HCT116 (cell line): ENCODE measurements around the gene OR6M1. TPM values are rescaled to one million over a fixed set of nuclear protein-coding genes. Genes with fewer than 3 reads are reported as not detected.

Source experiments
- ATAC-seq: fragments of 200-7000 bp; cut with Tn5 transposase; 2 replicates; pipeline ENCODE4 v1.9.1; 2020; ENCODE audit warnings: mild to moderate bottlenecking, moderate library complexity
- BruUV-seq: library from RNA; stranded (reverse); fragments of 400-500 nt; replicated peaks from 2 replicates; lab custom pipeline; 2021; lab: Mats Ljungman, UMichigan
- CTCF ChIA-PET: fragments of 300-600 bp; sonication (Branson Sonifier 250); formaldehyde crosslinking; loops from one replicate; lab custom pipeline; 2021; ENCODE audit warnings: antibody characterized with exemption; lab: Charles Lee
- POLR2A ChIA-PET: fragments of 300-600, 350-600 bp; sonication (Branson Sonifier 250); formaldehyde crosslinking; loops from one replicate; lab custom pipeline; 2021; ENCODE audit warnings: antibody characterized with exemption; lab: Charles Lee
- RAD21 ChIA-PET, 2 experiments: fragments of 300-600 bp; sonication (Branson Sonifier 250); formaldehyde crosslinking; loops; one replicate each; lab custom pipeline; 2023; ENCODE audit warnings: low total read pairs in 2 of 2; ENCODE audit not compliant: uncharacterized antibody in 2 of 2, unreplicated experiment in 2 of 2, low non-redundant PET in 1 of 2; lab: Charles Lee
- DNase-seq: peaks from one replicate; pipeline ENCODE4 v3.0.0-alpha.2; 2010; ENCODE audit warnings: low read depth, low spot score
- H2AFZ ChIP-seq: fragments of 200-600 bp; shearing (Covaris generic), sonication (generic); 2 replicates; pipeline ENCODE4 v1.6.1; 2017; ENCODE audit warnings: low read depth, mixed run types, mixed read lengths, antibody characterized with exemption, low read length; ENCODE audit not compliant: poor library complexity, severe bottlenecking
- H3K27ac ChIP-seq: 2 replicates; pipeline ENCODE4 v1.5.1; 2012; ENCODE audit warnings: low read depth, low read length
- H3K27me3 ChIP-seq: fragments of 200-600 bp; sonication (generic); 2 replicates; pipeline ENCODE4 v1.6.1; 2016; ENCODE audit warnings: mixed run types, low read length, mixed read lengths; ENCODE audit not compliant: insufficient read depth
- H3K36me3 ChIP-seq, 2 experiments: fragments of 200-500 bp in 1 of 2; fragments of 200-600 bp in 1 of 2; sonication (Bioruptor generic) in 1 of 2; sonication (generic) in 1 of 2; 2 replicates each; pipeline versions ENCODE4 v1.5.1 to v1.6.1; 2014 to 2016; ENCODE audit warnings: low read length in 2 of 2, inconsistent platforms in 1 of 2, mixed read lengths in 1 of 2, mixed run types in 1 of 2; ENCODE audit not compliant: insufficient read depth in 2 of 2, control insufficient read depth in 1 of 2
- H3K4me1 ChIP-seq, 2 experiments: fragments of 200-600 bp in 1 of 2; sonication (generic) in 1 of 2; 2 replicates each; pipeline versions ENCODE4 v1.5.1 to v1.6.1; 2012 to 2017; ENCODE audit warnings: low read length in 2 of 2, inconsistent platforms in 1 of 2, mild to moderate bottlenecking in 1 of 2, mixed read lengths in 1 of 2, mixed run types in 1 of 2, moderate library complexity in 1 of 2; ENCODE audit not compliant: insufficient read depth in 2 of 2, control insufficient read depth in 1 of 2
- H3K4me2 ChIP-seq: fragments of 200-600 bp; sonication (generic); 2 replicates; pipeline ENCODE4 v1.6.1; 2017; ENCODE audit warnings: mixed run types, low read length, mixed read lengths
- H3K4me3 ChIP-seq, 2 experiments: fragments of 200-600 bp in 1 of 2; sonication (generic) in 1 of 2; replicated peaks in 1 of 2; 2 replicates each; pipeline ENCODE4 v1.5.1; 2011 to 2016; ENCODE audit warnings: low read length in 2 of 2, control low read depth in 1 of 2, low read depth in 1 of 2, mild to moderate bottlenecking in 1 of 2, mixed read lengths in 1 of 2, mixed run types in 1 of 2
- H3K79me2 ChIP-seq: fragments of 200-600 bp; sonication (generic); 2 replicates; pipeline ENCODE4 v1.6.1; 2017; ENCODE audit warnings: mild to moderate bottlenecking, mixed run types, low read length, moderate library complexity, mixed read lengths; ENCODE audit not compliant: insufficient read depth
- H3K9ac ChIP-seq: fragments of 200-600 bp; sonication (generic); 2 replicates; pipeline ENCODE4 v1.6.1; 2016; ENCODE audit warnings: low read length, mixed read lengths
- H3K9me2 ChIP-seq: fragments of 200-600 bp; sonication (generic), shearing (Covaris generic); 2 replicates; pipeline ENCODE4 v1.6.1; 2017; ENCODE audit warnings: mixed run types, mild to moderate bottlenecking, moderate library complexity; ENCODE audit not compliant: insufficient read depth
- H3K9me3 ChIP-seq, 2 experiments: fragments of 200-500 bp in 1 of 2; fragments of 200-600 bp in 1 of 2; sonication (Bioruptor generic) in 1 of 2; sonication (generic) in 1 of 2; 2 replicates each; pipeline ENCODE4 v1.6.1; 2014 to 2017; ENCODE audit warnings: low read length in 2 of 2, mixed read lengths in 2 of 2, inconsistent platforms in 1 of 2, low read depth in 1 of 2, mild to moderate bottlenecking in 1 of 2, mixed run types in 1 of 2, moderate library complexity in 1 of 2; ENCODE audit not compliant: control insufficient read depth in 1 of 2, insufficient read depth in 1 of 2
- H4K20me1 ChIP-seq: fragments of 200-600 bp; sonication (generic), shearing (Covaris generic); 2 replicates; pipeline ENCODE4 v1.6.1; 2017; ENCODE audit warnings: mixed run types, mild to moderate bottlenecking, moderate library complexity; ENCODE audit not compliant: insufficient read depth
- ATF3 ChIP-seq: IDR thresholded peaks from 2 replicates; pipeline ENCODE4 v1.6.1; 2012
- CBX3 ChIP-seq: IDR thresholded peaks from 2 replicates; pipeline ENCODE4 v1.6.1; 2012; ENCODE audit warnings: low read depth
- CEBPB ChIP-seq: IDR thresholded peaks from 2 replicates; pipeline ENCODE4 v1.6.1; 2012; ENCODE audit warnings: low read depth
- CTCF ChIP-seq, 3 experiments: fragments of 200-600 bp in 1 of 3; sonication (generic) in 1 of 3; IDR thresholded peaks in 2 of 3; conservative IDR thresholded peaks in 1 of 3; 2 replicates each; pipeline ENCODE4 v1.5.1; 2012 to 2017; ENCODE audit warnings: low read depth in 2 of 3, low read length in 2 of 3, antibody characterized with exemption in 1 of 3, borderline replicate concordance in 1 of 3, control low read depth in 1 of 3, mild to moderate bottlenecking in 1 of 3, mixed read lengths in 1 of 3, mixed run types in 1 of 3, moderate library complexity in 1 of 3; ENCODE audit not compliant: insufficient read depth in 1 of 3
- EGR1 ChIP-seq: IDR thresholded peaks from 2 replicates; pipeline ENCODE4 v1.6.1; 2012; ENCODE audit warnings: low read depth
- ELF1 ChIP-seq: IDR thresholded peaks from 2 replicates; pipeline ENCODE4 v1.6.1; 2012; ENCODE audit warnings: low read depth, borderline replicate concordance
- EZH2phosphoT487 ChIP-seq: fragments of 200-600 bp; IDR thresholded peaks from 2 replicates; pipeline ENCODE4 v1.6.1; 2018; ENCODE audit warnings: antibody characterized with exemption, borderline replicate concordance
- FOSL1 ChIP-seq: IDR thresholded peaks from 2 replicates; pipeline ENCODE4 v1.6.1; 2012; ENCODE audit warnings: low read depth
- JUND ChIP-seq: IDR thresholded peaks from 2 replicates; pipeline ENCODE4 v1.6.1; 2012
- MAX ChIP-seq: IDR thresholded peaks from 2 replicates; pipeline ENCODE4 v1.6.1; 2012
- POLR2A ChIP-seq: IDR thresholded peaks from 2 replicates; pipeline ENCODE4 v1.7.0; 2011; ENCODE audit warnings: borderline replicate concordance; ENCODE audit not compliant: insufficient read depth, insufficient read length; ENCODE audit errors: extremely low read depth
- POLR2AphosphoS5 ChIP-seq: IDR thresholded peaks from 2 replicates; pipeline ENCODE4 v1.6.1; 2011; ENCODE audit warnings: mild to moderate bottlenecking, low read depth, low read length, moderate library complexity
- RAD21 ChIP-seq: IDR thresholded peaks from 2 replicates; pipeline ENCODE4 v1.6.1; 2012; ENCODE audit warnings: low read depth, mild to moderate bottlenecking
- SIN3A ChIP-seq: IDR thresholded peaks from 2 replicates; pipeline ENCODE4 v1.6.1; 2012; ENCODE audit warnings: low read depth
- SP1 ChIP-seq: IDR thresholded peaks from 2 replicates; pipeline ENCODE4 v1.6.1; 2012; ENCODE audit warnings: low read depth
- SRF ChIP-seq: IDR thresholded peaks from 2 replicates; pipeline ENCODE4 v1.6.1; 2012; ENCODE audit warnings: low read depth
- YY1 ChIP-seq: IDR thresholded peaks from 2 replicates; pipeline ENCODE4 v1.6.1; 2011; ENCODE audit warnings: low read length, low read depth, moderate library complexity, mild to moderate bottlenecking; ENCODE audit not compliant: insufficient replicate concordance; ENCODE audit errors: extremely low read depth
- ZBTB33 ChIP-seq: IDR thresholded peaks from 2 replicates; pipeline ENCODE4 v1.6.1; 2011; ENCODE audit warnings: mild to moderate bottlenecking, low read length, moderate library complexity; ENCODE audit not compliant: insufficient replicate concordance; ENCODE audit errors: extremely low read depth
- ZFX ChIP-seq: fragments of 450-650 bp; IDR thresholded peaks from 2 replicates; pipeline ENCODE4 v1.6.1; 2017
- ZNF274 ChIP-seq: fragments of 200-500 bp; sonication (Bioruptor generic); IDR thresholded peaks from 2 replicates; pipeline ENCODE4 v1.6.1; 2014; ENCODE audit warnings: mild to moderate bottlenecking, low read depth, low read length, inconsistent platforms
- intact Hi-C: fragments of 100-400 bp; cut with micrococcal nuclease; formaldehyde crosslinking; loops from 2 replicates; pipeline ENCODE4 v1.10.0; 2022
- total RNA-seq: library from RNA; stranded (reverse); gene quantifications from one replicate; pipeline ENCODE4 v1.2.1, GENCODE V29; 2021; ENCODE audit not compliant: unreplicated experiment

Gene OR6M1
- total RNA-seq, 1 experiment from 2014 or later, result not detected

GRCh38 chr11:123853038-123853437 lies 46.9 kb upstream of the OR6M1 start:
- H3K9me3 ChIP-seq, result no peaks in the 10 kb centered on the region
- POLR2A ChIA-PET, result no interaction called here
- H3K9ac ChIP-seq, result no peak overlapping the region
- no peaks in the 10 kb centered on the region for H3K27me3 ChIP-seq
- H3K9me2 ChIP-seq, result no peaks in the 10 kb centered on the region
- H3K79me2 ChIP-seq, result no peaks in the 10 kb centered on the region
- no peaks in the 10 kb centered on the region for H4K20me1 ChIP-seq
- no TSS peak for BruUV-seq
- intact Hi-C loops, result no loop called here
- no peak overlapping the region for H3K27ac ChIP-seq
- no peaks in the 10 kb centered on the region for H3K4me1 ChIP-seq
- TF ChIP-seq ELF1 (no peak), RAD21 (no peak), ZFX (no peak), FOSL1 (no peak), ZNF274 (no peak), CEBPB (no peak), EZH2phosphoT487 (no peak), SIN3A (no peak), ZBTB33 (no peak), YY1 (no peak), POLR2AphosphoS5 (no peak), CTCF (IDR thresholded peaks at IDR 0.05 in 2 of 3, conservative IDR thresholded peaks at IDR 0.05 in 1 of 3; ENCODE audit: borderline replicate concordance in 1 of 3, insufficient read depth in 1 of 3, low read depth in 2 of 3, low read length in 2 of 3) (no peak), SP1 (no peak), MAX (no peak), CBX3 (no peak), ATF3 (no peak), EGR1 (no peak), SRF (no peak), POLR2A (no peak), JUND (no peak)
- DNase-seq (no peak), ATAC-seq (no peak)
- RAD21 ChIA-PET, result no interaction called here
- CTCF ChIA-PET, result no interaction called here
- H3K4me2 ChIP-seq, result no peak overlapping the region
- H2AFZ ChIP-seq, result no peak overlapping the region
- no peaks in the 10 kb centered on the region for H3K36me3 ChIP-seq
- H3K4me3 ChIP-seq, result no peak overlapping the region
